B cell (primary cell): Measurements from ENCODE around the gene SIAH3.

ENCODE experiments used
- EZH2 ChIP-seq: IDR thresholded peaks from 2 replicates; pipeline ENCODE4 v1.6.1; 2012; ENCODE audit warnings: borderline replicate concordance, low read depth, mild to moderate bottlenecking, moderate library complexity, low read length; ENCODE audit not compliant: insufficient read depth, poor library complexity, severe bottlenecking
- TF ChIP-seq, protein P1 (sequence below): fragments of 200-600 bp; IDR thresholded peaks from one replicate; pipeline ENCODE4 v1.8.0; 2022; ENCODE audit warnings: antibody characterized with exemption, mild to moderate bottlenecking

DNA sequence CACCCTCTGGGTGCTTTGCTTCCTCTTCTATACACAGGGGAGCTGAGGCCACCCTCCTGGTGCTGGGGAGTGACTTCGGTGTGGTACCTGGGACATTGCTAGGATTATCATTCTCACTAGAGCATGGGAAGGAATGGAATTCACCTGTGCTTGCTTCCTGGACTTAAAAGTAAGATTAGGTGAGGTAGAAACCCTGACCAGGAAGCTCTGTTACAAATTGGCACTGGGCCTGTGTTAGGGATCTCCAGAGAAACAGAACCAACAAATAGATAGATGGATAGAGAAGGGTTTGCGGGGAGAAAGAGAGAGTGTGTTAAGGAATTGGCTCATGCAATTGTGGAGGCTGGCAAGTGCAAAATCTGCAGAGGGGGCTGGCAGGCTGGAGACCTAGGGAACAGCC, 13.9 kb upstream of the SIAH3 start:
- TF ChIP-seq, protein P1, sequence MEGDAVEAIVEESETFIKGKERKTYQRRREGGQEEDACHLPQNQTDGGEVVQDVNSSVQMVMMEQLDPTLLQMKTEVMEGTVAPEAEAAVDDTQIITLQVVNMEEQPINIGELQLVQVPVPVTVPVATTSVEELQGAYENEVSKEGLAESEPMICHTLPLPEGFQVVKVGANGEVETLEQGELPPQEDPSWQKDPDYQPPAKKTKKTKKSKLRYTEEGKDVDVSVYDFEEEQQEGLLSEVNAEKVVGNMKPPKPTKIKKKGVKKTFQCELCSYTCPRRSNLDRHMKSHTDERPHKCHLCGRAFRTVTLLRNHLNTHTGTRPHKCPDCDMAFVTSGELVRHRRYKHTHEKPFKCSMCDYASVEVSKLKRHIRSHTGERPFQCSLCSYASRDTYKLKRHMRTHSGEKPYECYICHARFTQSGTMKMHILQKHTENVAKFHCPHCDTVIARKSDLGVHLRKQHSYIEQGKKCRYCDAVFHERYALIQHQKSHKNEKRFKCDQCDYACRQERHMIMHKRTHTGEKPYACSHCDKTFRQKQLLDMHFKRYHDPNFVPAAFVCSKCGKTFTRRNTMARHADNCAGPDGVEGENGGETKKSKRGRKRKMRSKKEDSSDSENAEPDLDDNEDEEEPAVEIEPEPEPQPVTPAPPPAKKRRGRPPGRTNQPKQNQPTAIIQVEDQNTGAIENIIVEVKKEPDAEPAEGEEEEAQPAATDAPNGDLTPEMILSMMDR, result no peak
- no peak for TF ChIP-seq EZH2
